DOHH2 (cell line): ENCODE results near the gene ABLIM1.

Experiments
- EZH2phosphoT487 ChIP-seq: fragments of 200-600 bp; sonication (generic); IDR thresholded peaks from 2 replicates; pipeline ENCODE4 v1.6.1; 2017; ENCODE audit warnings: borderline replicate concordance, mild to moderate bottlenecking, antibody characterized with exemption, low read length, moderate library complexity, mixed read lengths
- TF ChIP-seq, protein P1 (sequence below): fragments of 200-600 bp; sonication (generic); IDR thresholded peaks from one replicate; pipeline ENCODE4 v1.5.1; 2014; ENCODE audit warnings: antibody characterized with exemption, mild to moderate bottlenecking, low read depth, low read length; ENCODE audit not compliant: poor library complexity, severe bottlenecking

DNA sequence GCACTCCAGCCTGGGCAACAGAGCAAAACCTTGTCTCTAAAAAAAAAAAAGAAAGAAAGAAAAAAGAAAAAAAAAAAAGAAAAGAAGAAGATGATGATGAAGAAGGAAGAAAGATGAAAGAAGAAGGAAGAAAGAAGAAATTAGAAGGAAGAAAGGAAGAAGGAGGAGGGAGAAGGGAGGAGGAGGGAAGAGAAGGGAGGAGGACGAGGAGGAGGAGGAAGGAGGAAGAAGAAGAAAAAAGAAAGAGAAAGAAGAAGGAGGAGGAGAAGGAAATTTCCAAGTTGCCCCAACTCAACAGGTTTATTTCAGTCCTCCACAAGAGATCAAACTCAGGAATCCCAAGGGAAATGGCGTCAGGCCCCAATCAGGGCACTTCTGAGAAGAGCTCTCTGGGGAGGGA is 115.7 kb downstream of the ABLIM1 start:
- TF ChIP-seq EZH2phosphoT487: no peak
- TF ChIP-seq, protein P1, sequence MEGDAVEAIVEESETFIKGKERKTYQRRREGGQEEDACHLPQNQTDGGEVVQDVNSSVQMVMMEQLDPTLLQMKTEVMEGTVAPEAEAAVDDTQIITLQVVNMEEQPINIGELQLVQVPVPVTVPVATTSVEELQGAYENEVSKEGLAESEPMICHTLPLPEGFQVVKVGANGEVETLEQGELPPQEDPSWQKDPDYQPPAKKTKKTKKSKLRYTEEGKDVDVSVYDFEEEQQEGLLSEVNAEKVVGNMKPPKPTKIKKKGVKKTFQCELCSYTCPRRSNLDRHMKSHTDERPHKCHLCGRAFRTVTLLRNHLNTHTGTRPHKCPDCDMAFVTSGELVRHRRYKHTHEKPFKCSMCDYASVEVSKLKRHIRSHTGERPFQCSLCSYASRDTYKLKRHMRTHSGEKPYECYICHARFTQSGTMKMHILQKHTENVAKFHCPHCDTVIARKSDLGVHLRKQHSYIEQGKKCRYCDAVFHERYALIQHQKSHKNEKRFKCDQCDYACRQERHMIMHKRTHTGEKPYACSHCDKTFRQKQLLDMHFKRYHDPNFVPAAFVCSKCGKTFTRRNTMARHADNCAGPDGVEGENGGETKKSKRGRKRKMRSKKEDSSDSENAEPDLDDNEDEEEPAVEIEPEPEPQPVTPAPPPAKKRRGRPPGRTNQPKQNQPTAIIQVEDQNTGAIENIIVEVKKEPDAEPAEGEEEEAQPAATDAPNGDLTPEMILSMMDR: no peak
